ENCODE results near the gene RHCE. TPM values are rescaled to one million over a fixed set of nuclear protein-coding genes. Genes with fewer than 3 reads are reported as not detected.
"Not testable (repeated sequence)": the region's sequence is repeated elsewhere in the genome, so short reads cannot be mapped to it uniquely, and the experiment has no call there.

Gene RHCE
- polyA plus RNA-seq, 5 donors, result 0.41 to 4.9 (median 1.4) TPM

DNA sequence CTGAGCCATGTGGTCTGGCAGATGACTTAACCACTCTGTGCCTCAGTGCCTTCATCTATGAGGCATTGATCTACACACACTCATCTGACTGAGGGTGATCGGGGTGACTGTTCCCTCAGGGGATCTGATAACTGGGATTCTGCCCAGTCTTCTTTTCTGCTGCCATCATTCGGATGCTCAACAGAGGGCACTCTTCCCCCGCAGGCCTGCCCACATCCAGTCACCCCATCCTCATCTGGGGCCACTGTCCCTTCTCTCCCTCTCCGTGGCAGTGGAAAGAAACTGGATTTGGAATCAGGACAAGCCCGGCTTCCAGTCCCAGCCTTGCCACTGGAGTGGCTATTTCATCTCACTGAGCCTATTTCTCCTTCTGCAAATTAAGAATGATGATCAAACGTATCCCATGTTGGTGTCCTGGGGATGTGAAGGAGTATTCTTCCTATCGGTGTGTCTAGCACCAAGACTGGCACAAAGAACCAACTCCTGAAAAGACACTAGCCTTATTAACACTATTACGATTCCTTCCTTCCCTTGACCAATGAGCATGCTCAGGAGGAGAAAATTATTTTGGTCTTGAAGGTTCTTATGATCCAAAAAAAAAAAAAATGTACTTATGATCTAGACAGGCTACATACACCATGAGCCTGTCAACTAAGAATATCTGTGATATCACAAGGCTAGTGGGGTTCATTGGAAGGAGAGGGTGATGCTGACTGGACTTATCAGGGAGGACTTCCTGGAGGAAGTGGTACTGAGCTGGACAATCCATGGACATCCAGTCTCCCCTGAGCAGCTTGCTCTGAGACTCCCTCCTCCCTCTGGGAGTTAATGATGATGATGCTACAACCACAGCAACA, 17.4 kb downstream of the RHCE start:
- DNase-seq, result not testable (repeated sequence)

- not testable (repeated sequence) for DNase-seq
These were observed 22.5 kb downstream of the RHCE start for GRCh38 chr1:25398079-25398478.

DNA sequence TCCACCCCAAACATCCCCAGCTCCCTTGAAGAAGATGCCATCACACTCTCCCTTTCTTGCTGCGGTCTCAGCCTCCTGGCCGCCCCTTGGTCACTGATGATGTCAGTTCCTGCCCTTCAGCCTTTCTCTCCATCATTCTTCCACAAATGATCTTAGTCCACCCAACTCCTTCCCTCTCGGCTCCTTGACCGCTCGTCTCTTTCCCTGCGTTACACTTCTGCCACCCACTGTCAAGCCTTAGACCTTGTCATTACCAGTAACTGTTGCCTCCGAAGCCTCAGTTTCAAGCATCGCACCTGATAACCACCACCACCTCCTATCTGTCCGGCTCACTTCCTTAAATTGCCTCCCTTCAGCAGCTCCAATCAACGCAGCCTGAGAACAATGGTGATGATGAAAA, 23.1 kb downstream of the RHCE start:
- DNase-seq, result not testable (repeated sequence)

DNA sequence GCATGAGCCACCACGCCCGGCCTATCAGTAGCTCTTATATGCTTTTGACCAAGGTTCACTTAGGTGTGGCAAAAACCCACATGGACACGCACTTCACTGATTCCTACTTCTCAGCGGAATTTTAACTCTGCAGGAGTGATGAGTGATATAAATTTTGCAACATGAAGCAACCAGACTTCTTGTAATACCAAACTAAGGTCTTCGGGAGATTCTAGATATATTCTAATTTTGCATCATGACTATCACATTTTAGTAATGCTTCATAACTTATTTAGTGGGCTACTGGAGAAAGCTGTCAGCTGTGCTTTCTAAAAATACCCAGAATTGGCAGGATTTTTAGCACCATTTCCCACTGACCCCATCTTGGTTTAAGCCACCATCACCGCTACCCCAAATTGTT, 27.8 kb downstream of the RHCE start:
- no peak for DNase-seq

GRCh38 chr1:25389721-25390120, 30.9 kb downstream of the RHCE start:
- DNase-seq, result not testable (repeated sequence)

- DNase-seq, result not testable (repeated sequence)
These were observed 31.9 kb downstream of the RHCE start for GRCh38 chr1:25388691-25389090.

- DNase-seq, result not testable (repeated sequence)
These were observed 33.5 kb downstream of the RHCE start for GRCh38 chr1:25387096-25387495.

GRCh38 chr1:25383875-25384274, 36.8 kb downstream of the RHCE start:
- DNase-seq, result not testable (repeated sequence)

GRCh38 chr1:25383090-25383489, 37.5 kb downstream of the RHCE start:
- DNase-seq, result not testable (repeated sequence)

- not testable (repeated sequence) for DNase-seq
These were observed 38.1 kb downstream of the RHCE start for GRCh38 chr1:25382543-25382942.

DNA sequence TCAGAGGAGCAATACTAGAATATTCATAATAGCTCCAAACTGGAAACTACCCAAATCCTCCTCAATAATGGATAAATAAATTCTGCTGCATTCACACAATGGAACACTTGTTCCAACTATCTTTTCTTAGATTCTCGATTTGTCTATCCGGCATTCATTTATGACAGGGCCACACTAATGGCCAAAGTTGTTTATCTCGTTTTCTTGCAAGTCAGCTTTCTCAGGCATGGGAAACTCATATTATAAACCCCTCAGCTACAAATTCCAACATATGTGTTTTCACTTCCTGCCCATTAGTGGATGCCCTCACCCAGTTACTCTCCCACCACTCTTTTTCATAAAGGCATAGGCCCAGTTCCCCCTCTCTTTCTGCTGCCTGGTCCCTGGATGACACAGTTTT, 42.3 kb downstream of the RHCE start:
- DNase-seq, result not testable (repeated sequence)

DNA sequence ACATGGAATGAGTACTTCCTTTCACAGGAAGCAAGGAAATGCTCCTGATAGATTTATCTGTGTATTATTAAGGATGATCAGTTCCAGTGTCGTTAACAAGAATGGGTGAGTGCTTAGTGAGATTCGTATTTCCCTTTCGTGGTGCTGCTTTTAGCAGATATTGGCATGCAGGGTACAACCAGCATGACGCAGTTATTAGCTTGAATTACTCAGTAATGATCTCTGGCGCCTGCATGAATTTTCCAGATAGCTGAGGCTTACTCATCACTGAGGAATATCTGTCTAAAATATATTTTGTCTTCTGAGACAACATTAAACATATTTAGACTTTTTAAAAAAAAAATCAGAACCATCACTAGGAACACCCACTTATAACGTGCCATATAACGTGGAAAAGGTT, 48.9 kb downstream of the RHCE start:
- DNase-seq, result not testable (repeated sequence)

- DNase-seq, result not testable (repeated sequence)
These were observed 50.8 kb downstream of the RHCE start for GRCh38 chr1:25369691-25370271.

DNA sequence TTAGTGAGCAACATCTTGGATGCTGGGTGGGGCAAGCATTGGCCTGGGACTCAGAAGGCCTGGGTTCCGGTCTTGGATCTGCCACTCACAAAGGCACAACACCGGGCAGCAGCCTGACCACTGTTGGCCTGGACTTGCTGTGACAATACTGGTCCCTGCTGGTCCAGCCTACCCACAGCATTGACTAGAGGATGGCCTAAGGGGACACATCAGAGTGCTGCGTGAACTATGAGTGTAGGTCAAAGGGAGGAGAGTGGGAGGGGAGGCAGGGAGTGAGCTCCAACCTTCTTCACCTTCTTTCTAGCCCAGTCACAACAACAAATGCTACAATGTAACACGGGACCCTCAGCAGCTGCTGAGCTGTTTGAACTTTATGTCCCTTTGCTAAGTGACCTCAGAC, 51.4 kb downstream of the RHCE start:
- DNase-seq, result no peak

- not testable (repeated sequence) for DNase-seq
These were observed 57.7 kb downstream of the RHCE start for GRCh38 chr1:25362634-25363559.

- no peak for DNase-seq
These were observed 58.7 kb downstream of the RHCE start for GRCh38 chr1:25361901-25362300.

GRCh38 chr1:25360596-25361581, 59.7 kb downstream of the RHCE start:
- no peak for DNase-seq

GRCh38 chr1:25356848-25357247, 63.8 kb downstream of the RHCE start:
- DNase-seq, result no peak

- no peak for DNase-seq
These were observed 64.2 kb downstream of the RHCE start for GRCh38 chr1:25356441-25356840.

DNA sequence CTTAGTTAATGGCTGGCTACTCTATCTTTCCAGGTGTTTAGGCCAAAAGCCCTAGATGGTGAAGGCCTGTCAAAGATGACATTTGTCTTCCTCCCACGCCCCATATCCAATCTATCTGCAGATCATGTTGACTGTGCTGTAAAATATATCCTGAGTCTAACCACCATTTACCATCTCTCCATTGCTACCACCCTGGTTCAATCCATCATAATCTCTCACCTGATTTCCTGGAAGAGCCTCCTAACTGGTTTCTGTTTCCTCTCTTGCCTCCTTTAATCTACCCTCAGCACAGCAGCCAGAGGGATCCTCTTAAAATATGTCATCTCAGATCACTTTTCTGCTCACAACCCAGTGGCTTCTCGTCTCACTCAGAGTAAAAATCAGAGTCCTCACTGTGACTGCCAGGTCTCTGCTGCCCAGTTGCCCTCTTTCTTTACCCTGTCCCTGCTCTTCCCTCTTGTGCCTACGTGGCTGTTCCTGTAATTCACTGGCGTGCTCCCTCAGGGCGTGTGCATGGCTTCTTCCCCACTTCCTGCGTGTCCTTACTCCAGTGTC, 64.7 kb downstream of the RHCE start:
- DNase-seq, result no peak

DNA sequence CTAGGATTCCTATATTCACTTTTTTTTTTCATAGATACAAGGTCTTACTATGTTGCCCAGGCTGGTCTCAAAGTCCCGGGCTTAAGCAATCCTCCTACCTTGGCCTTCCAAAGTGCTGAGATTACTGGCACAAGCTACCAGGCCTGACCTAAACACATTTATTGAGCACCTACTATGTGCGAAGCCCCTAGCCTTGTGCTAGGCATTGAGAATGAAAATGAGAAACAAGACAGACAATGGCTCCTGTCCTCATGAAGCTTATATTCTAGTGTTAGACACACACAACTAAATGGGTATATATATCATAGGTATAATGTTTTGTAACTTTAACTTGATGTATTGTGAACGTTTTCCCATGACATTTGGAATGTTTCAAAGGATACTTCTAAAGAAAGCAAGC, 71.0 kb downstream of the RHCE start:
- no peak for DNase-seq

Data from right lung (tissue), 5 donors.